ENCODE results near the gene FGF11. TPM values are rescaled to one million over a fixed set of nuclear protein-coding genes. Genes with fewer than 3 reads are reported as not detected.

FGF11 gene
- total and polyA plus RNA-seq, 2 of the 13 experiments (the other 11 are each of a cell fraction or from before 2014, with no cell fraction given), result 0.20 to 7.6 TPM

DNA sequence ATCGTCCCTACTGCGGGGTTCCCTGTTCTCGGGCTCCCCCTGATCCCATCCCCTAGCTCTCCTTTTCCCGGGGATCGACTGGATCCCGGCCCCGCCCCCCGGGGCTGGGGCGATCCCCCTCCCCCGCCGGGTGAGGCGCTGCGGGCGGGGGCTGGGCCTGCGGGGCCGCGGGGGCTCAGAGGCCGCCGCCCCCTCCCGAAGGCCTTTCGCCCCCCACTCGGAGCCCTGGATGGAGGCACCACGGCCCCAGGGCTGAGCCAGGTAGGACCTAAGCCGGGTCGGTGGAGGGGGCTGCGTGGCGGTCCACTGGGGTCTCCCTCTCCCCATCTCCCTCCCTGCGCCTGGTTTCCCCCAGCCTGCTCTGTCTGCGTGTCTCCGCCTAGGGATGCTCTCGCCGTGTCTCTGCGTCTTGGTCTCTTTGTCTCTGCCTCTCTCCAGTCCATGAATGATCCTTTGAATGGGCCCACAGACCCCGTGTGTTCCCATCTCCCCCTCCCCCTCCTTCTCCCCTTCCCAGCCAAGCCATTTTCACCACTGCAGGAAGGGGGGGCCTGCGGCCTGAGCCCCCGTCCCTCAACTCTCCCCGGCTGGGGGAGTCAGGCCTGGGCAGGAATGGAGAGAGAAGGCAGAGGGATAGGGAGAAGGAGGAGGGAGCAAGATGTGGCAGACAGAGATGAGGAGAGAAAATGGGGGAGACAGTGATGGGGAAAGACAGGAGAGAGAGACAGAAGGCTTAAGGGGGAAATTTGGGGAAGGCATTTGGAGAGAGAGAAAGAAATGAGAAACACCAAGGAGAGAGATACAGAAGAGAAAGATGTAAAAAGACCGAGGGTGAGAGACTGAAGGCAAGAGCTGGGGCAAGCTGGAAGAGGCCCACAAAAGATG lies 33.7 kb upstream of the FGF11 start:
- Histone ChIP-seq H4K20me1 (ENCODE audit: insufficient read depth, low read length) (no peaks in the 10 kb centered on the region), H3K79me2 (ENCODE audit: insufficient read depth, low read length) (peaks cover 4% of the 10 kb centered on the region), H3K27me3 (ENCODE audit: control insufficient read depth in 1 of 2, insufficient read depth in 2 of 2, low read length in 2 of 2) (no peaks in the 10 kb centered on the region; a peak in 1 of 5 replicates), H3K27ac (ENCODE audit: extremely low read length, insufficient read depth, low read length) (no peak overlapping the region), H3K4me2 (ENCODE audit: low read depth, low read length) (peak overlapping the region; percentile 80), H3K4me3 (replicated peaks in 1 of 3; ENCODE audit: insufficient read depth in 1 of 3, low read depth in 2 of 3, low read length in 3 of 3) (peak overlapping the region; percentile 62 to 95 (median 70)), H3K4me1 (ENCODE audit: insufficient read depth, low read length) (peaks cover 18% of the 10 kb centered on the region), H3K9ac (ENCODE audit: insufficient read depth, low read depth, low read length) (peak overlapping the region; percentile 69; the same call in 1 of the 2 replicates), H2AFZ (ENCODE audit: low read length) (no peak overlapping the region), H3K9me3 (ENCODE audit: low read length) (no peaks in the 10 kb centered on the region), H3K36me3 (replicated peaks in 1 of 2; ENCODE audit: control insufficient read depth in 1 of 2, insufficient read depth in 2 of 2, low read length in 2 of 2) (0 out of 5 replicates have a peak, but pooled peaks cover 0 to 2% of the 10 kb centered on the region in 2 experiments)
- FAIRE-seq (no peak), ATAC-seq (no peak), DNase-seq (ENCODE audit: low spot score) (no peak)
- ChIA-PET CTCF (ENCODE audit: low intra/inter-chr PET ratio, low total read pairs) (no interaction called here), POLR2A (interaction anchor here (3.2 to 3.3 kb wide), 2 partner anchors 35 to 53 kb away, joined by 21 to 44 read pairs; partner anchors contain the start of genes FGF11, KCTD11 and TMEM95)
- BruUV-seq (replicated peaks), result TSS peak; percentile 48
- intact Hi-C loops (cut with micrococcal nuclease; ENCODE audit: unreplicated experiment) (no loop called here), in situ Hi-C loops (cut with HindIII; ENCODE audit: extremely low pct_ligation_motif_present, low pct_unique_long_range_greater_than_20kb) (no loop called here)
- 19% methylated on average over 28 of the region's 38 CpGs for WGBS (ENCODE audit: low lambda C conversion rate)
- TF ChIP-seq SRSF1 (optimal IDR thresholded peaks at IDR 0.05; ENCODE audit: low read depth, low read length), result peak; percentile 33
- no peak for TF ChIP-seq PCBP2 (optimal IDR thresholded peaks at IDR 0.05; ENCODE audit: low read depth, low read length, poor library complexity, severe bottlenecking)
- TF ChIP-seq, protein P1, sequence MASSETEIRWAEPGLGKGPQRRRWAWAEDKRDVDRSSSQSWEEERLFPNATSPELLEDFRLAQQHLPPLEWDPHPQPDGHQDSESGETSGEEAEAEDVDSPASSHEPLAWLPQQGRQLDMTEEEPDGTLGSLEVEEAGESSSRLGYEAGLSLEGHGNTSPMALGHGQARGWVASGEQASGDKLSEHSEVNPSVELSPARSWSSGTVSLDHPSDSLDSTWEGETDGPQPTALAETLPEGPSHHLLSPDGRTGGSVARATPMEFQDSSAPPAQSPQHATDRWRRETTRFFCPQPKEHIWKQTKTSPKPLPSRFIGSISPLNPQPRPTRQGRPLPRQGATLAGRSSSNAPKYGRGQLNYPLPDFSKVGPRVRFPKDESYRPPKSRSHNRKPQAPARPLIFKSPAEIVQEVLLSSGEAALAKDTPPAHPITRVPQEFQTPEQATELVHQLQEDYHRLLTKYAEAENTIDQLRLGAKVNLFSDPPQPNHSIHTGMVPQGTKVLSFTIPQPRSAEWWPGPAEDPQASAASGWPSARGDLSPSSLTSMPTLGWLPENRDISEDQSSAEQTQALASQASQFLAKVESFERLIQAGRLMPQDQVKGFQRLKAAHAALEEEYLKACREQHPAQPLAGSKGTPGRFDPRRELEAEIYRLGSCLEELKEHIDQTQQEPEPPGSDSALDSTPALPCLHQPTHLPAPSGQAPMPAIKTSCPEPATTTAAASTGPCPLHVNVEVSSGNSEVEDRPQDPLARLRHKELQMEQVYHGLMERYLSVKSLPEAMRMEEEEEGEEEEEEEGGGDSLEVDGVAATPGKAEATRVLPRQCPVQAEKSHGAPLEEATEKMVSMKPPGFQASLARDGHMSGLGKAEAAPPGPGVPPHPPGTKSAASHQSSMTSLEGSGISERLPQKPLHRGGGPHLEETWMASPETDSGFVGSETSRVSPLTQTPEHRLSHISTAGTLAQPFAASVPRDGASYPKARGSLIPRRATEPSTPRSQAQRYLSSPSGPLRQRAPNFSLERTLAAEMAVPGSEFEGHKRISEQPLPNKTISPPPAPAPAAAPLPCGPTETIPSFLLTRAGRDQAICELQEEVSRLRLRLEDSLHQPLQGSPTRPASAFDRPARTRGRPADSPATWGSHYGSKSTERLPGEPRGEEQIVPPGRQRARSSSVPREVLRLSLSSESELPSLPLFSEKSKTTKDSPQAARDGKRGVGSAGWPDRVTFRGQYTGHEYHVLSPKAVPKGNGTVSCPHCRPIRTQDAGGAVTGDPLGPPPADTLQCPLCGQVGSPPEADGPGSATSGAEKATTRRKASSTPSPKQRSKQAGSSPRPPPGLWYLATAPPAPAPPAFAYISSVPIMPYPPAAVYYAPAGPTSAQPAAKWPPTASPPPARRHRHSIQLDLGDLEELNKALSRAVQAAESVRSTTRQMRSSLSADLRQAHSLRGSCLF (CRISPR knock-in tag; IDR thresholded peaks at IDR 0.05; ENCODE audit: borderline replicate concordance), result no peak
- TF ChIP-seq, protein P2, sequence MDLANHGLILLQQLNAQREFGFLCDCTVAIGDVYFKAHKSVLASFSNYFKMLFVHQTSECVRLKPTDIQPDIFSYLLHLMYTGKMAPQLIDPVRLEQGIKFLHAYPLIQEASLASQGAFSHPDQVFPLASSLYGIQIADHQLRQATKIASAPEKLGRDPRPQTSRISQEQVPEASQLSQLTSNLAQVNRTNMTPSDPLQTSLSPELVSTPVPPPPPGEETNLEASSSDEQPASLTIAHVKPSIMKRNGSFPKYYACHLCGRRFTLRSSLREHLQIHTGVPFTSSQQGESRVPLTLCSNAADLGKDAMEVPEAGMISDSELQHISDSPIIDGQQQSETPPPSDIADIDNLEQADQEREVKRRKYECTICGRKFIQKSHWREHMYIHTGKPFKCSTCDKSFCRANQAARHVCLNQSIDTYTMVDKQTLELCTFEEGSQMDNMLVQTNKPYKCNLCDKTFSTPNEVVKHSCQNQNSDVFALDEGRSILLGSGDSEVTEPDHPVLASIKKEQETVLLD (CRISPR knock-in tag; IDR thresholded peaks at IDR 0.05; ENCODE audit: low read depth), result no peak
- TF ChIP-seq, protein P3, sequence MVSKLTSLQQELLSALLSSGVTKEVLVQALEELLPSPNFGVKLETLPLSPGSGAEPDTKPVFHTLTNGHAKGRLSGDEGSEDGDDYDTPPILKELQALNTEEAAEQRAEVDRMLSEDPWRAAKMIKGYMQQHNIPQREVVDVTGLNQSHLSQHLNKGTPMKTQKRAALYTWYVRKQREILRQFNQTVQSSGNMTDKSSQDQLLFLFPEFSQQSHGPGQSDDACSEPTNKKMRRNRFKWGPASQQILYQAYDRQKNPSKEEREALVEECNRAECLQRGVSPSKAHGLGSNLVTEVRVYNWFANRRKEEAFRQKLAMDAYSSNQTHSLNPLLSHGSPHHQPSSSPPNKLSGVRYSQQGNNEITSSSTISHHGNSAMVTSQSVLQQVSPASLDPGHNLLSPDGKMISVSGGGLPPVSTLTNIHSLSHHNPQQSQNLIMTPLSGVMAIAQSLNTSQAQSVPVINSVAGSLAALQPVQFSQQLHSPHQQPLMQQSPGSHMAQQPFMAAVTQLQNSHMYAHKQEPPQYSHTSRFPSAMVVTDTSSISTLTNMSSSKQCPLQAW (CRISPR knock-in tag; IDR thresholded peaks at IDR 0.05), result no peak
- 0 out of 2 replicates have a peak, but pooled peaks have one; percentile 44 for TF ChIP-seq ZNF543 (CRISPR knock-in tag; IDR thresholded peaks at IDR 0.05)
- TF ChIP-seq, protein P4, sequence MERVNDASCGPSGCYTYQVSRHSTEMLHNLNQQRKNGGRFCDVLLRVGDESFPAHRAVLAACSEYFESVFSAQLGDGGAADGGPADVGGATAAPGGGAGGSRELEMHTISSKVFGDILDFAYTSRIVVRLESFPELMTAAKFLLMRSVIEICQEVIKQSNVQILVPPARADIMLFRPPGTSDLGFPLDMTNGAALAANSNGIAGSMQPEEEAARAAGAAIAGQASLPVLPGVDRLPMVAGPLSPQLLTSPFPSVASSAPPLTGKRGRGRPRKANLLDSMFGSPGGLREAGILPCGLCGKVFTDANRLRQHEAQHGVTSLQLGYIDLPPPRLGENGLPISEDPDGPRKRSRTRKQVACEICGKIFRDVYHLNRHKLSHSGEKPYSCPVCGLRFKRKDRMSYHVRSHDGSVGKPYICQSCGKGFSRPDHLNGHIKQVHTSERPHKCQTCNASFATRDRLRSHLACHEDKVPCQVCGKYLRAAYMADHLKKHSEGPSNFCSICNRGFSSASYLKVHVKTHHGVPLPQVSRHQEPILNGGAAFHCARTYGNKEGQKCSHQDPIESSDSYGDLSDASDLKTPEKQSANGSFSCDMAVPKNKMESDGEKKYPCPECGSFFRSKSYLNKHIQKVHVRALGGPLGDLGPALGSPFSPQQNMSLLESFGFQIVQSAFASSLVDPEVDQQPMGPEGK (CRISPR knock-in tag; IDR thresholded peaks at IDR 0.05), result peak; percentile 42
- TF ChIP-seq ZNF761 (CRISPR knock-in tag; conservative IDR thresholded peaks at IDR 0.05), result no peak
- no peak for TF ChIP-seq ATM (IDR thresholded peaks at IDR 0.05; ENCODE audit: borderline replicate concordance)
- no peak for TF ChIP-seq ZNF124 (CRISPR knock-in tag; IDR thresholded peaks at IDR 0.05)
- TF ChIP-seq MTA1 (CRISPR knock-in tag; IDR thresholded peaks at IDR 0.05; ENCODE audit: borderline replicate concordance), result peak; percentile 5; the same call in 1 of the 2 replicates
- no peak for TF ChIP-seq ZC3H4 (CRISPR knock-in tag; IDR thresholded peaks at IDR 0.05; ENCODE audit: borderline replicate concordance)

Data from HepG2 (cell line).